ENCODE measurements around the gene VPS13D.
"Not testable (repeated sequence)": the region's sequence is repeated elsewhere in the genome, so short reads cannot be mapped to it uniquely, and the experiment has no call there.

The VPS13D gene

DNA sequence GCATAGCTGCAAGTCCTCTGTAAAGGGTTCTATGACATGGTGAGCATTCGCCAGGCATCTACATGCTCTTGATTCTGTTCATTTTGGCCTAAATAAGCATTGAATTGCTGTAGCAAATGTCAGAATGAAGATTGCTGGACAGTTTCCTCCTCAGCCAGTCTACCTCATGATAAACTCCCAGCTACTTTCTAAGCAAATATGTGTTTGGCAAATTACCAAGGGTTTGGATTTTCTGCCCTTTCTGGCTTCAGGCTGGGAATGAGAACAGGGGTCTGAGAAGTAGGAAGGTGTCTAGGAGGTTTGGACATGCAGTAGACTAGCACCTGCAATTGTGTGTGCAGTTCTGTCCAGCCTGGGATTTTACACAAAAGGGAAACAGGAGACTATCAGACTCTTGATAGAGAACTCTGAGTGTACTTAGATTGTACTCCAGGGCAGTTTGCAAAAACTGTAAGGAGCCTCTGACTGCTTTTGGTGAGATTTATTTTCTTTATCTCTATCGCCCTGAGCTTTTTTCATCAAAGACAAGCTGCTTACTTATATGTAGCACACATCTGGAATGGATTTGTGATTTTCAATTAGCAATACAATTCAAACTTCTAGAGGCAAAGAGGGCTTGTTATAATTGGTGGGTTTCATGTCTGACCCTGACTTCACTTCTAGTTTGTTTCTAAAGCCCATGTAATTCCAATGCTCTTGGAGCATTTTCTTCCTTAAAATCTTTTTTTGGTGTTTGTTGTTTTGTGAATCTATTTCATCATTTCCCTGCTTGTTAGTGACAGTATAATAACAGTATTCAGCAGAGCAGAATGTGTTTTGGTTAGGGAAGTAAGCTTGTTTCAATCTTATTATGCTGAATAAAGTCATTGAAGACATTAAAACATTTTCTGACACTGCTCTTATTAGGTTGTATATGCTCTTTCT, 150.8 kb downstream of the VPS13D start:
- no peak for FAIRE-seq

GRCh38 chr1:12383001-12383400, 153.2 kb downstream of the VPS13D start:
- no peak for FAIRE-seq

DNA sequence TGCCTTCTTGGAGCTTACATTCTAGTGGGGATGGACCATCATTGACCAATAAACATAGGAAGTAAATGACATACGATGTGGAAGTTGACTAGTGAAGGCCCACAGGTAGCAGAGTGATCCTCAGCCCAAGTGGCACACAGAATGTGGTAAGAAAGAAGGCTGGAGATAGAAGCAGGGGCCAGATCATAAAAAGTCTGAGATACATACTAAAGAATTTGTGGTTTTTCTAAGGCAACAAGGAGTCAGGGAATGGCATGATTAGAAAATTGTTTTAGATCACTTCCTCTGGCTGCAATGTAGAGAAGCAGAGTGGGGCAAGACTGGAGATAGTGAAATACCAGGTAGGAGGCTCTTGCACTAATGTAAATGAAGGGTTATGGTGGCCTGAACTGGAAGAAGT, 154.0 kb downstream of the VPS13D start:
- no peak for FAIRE-seq

GRCh38 chr1:12384836-12385456, 155.1 kb downstream of the VPS13D start:
- FAIRE-seq, result no peak

GRCh38 chr1:12386130-12386529, 156.3 kb downstream of the VPS13D start:
- FAIRE-seq, result no peak

DNA sequence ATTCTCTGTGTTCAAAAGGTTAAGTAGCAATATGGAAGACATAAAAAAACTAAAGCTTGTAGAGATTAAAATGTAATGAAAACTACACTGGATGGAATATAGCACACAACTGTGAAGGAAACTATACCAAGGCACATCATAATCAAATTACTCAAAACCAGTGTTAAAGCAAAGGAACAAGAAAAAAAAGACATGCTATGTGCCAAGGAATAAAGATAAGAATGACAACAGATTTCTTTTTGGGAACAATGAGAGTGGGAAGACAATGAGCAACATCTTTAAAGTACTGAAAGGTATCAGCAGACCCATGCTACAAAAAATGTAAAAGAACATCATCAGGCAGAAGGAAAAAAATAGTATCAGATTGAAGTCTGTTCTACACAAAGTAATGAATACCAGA, 157.8 kb downstream of the VPS13D start:
- no peak for FAIRE-seq

- not testable (repeated sequence) for FAIRE-seq
Measured at GRCh38 chr1:12390296-12390695, 160.5 kb downstream of the VPS13D start.

DNA sequence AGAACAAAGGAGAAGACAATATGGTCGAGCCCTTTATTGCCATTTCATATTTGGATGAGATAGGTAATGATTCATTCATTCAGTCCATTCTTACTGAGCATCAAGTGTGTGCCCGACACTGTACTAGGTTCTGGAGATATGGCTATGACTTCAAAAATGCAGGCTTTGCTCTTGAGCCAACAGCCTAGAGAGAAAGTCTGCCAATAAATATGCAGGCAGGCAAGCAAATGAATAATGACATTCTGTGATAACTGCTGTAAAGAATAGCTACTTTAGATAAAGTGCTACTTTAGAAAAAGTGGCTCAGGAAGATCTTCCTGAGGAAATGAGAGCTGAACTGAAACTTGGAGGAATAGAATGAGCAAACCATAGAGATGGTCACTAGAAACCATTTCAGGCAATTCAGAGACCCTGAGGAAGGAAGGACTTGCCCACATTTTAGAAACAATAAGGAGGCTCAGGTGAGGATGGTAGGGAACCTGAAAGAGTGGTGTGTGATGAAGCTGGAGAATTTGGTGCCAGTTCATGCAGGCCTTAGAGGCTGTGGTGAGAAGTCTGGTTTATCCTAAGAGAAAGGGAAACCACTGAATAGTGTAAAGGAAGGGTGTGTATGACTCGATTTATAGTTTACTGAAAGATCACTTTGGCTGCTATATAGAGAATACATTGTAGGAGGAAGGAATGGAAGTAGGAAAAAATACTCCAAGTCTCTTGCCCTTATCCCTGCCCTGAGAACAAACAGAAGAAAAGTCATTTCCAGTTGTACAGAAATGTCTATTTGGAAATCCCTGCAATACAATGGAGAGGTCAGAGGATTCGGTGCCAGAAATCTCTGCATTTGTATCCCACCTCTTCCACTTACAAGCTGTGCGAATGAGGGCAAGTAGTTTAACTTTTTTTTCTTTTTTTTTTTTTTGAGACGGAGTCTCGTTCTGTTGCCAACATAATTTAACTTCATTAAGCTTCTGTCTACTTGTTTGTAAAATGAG, 167.9 kb downstream of the VPS13D start:
- FAIRE-seq, result no peak

GRCh38 chr1:12398479-12398878, 168.6 kb downstream of the VPS13D start:
- FAIRE-seq, result no peak

DNA sequence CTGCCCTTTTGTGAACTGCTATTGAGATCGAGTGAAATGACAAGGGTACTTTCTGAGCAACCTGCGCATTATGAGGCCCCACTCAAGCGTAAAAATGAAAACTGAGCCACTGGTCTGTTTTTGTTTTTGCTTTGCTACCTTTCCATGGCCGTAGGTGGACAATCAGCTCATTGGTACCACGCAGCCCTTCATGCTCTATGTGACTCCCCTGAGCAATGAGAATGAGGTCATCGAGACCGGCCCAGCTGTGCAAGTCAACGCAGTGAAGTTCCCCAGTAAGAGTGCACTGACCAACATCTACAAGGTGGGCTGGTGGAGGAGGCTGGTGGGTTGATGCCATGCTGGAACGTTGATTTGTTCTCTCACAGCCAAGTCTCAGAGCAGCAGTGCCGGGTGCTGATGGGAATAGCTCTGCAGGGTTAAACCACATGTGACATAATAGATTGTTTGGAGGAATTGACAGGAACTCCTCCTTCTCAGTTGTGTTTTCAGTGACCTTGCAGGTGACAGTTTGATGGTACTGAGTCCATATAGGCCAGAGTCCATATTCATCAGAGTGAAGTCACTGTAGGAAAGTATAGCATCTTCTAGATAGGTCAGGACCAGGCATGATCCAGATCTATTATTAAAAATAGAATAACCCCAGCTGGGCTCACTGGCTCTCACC, 170.3 kb downstream of the VPS13D start:
- no peak for FAIRE-seq

GRCh38 chr1:12402159-12402673, 172.4 kb downstream of the VPS13D start:
- FAIRE-seq, result no peak

GRCh38 chr1:12402842-12403241, 173.0 kb downstream of the VPS13D start:
- FAIRE-seq, result no peak

DNA sequence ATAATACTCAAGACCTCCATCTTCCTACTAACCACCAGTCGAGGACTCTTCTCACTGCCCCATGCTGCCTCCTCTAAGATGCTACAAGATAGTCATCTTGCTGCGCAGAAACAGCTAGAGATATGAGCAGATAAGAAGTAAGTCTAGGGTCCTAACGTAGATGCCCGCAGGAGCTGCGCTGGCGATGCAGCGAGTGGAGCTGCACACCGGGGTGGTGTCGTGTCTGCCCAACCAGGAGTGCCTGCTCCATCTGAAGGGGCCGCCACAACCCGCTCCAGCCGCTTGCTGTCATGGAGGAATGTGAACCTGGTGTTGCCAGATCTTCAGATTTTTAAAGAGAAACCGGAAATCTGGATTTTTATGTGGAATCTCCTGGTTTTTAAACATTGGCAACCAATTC, 175.1 kb downstream of the VPS13D start:
- FAIRE-seq, result no peak

DNA sequence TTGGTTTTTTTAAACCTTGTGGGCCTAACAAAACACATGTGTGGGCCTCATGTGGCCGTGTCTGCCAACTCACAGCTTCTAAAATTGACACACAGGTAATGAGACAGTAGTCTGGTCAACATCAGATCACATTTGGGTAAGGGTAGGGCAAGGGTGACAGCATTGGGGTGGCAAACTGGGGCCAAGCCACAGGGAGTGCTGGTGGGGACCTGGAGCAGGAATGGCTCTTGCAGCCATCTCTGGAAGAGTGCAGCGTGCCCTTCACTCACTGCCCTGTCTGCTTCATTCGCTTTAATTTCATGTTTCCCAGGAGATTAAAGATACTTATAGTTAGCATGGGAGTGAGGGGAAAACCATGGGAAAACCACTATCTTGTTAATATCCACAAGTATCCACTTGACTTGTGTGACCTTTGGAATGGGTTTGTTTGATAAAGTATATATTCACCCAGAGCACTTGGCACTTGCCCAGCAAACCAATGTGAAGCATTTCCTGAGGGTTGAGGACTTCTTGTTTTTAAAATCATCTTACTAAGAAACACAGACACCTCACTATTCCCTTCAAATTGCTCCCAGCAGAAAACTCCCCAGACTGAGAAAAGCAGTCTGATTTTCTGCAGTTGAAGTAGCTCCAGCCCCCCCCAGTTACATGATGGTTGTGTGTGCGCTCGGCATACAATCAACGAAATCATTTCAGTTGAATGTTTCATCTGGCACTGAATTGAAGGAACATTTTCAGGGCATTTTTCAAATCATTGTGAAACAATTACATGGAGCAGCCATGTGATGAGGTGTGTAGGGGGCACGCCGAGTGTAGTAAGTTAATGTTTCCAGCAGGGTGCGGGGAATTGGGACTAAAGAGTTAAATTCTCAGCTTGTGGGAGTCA, 175.7 kb downstream of the VPS13D start:
- no peak for FAIRE-seq

DNA sequence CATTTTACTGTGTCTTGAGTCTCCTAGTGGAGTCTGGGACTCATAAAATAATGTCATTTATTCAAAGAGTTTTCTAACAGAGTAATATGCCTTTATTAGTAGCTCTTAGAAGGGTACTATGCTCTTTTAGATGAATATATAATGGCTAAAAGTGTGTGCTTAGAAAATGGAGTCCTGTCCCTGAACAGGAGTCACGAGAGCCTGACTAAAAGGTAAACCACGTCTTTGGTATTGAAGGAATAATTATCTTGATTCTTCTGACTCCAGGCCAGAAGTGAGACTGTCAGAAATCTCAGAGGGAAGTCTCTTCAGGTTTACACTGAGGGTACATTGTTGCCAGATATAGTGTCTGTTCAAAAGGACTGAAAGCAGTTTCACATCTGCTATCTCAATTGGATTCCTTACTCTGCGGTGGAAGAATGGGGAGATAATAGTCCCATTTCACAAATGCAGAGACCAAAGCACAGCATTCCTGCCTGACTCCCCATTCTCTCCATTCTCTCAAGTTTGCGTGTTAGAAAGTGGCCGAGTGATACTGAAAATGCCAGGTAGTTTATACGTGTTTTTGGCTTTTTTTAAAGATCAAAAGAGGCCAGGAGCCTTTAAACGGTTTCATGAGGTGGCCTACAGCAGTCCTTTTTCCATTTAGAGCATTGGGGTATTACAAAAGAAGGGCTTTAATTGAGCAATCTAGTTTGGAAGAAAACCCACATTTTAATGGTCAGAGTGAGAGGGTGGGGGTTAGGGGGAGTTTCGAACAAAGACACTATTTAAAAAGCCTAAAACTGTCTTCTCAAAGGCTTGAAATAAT, 176.6 kb downstream of the VPS13D start:
- FAIRE-seq, result no peak

- no peak for FAIRE-seq
Measured at GRCh38 chr1:12407050-12407961, 177.5 kb downstream of the VPS13D start.

- FAIRE-seq, result no peak
Measured at GRCh38 chr1:12407962-12408454, 178.2 kb downstream of the VPS13D start.

GRCh38 chr1:12408662-12409061, 178.8 kb downstream of the VPS13D start:
- no peak for FAIRE-seq

- no peak for FAIRE-seq
Measured at GRCh38 chr1:12409681-12410080, 179.9 kb downstream of the VPS13D start.
